Tibial nerve (tissue), 3 donors: Measurements from ENCODE around the gene PLEKHG1.

Experiments used
- CTCF ChIP-seq, 5 experiments: fragments of 200-600 bp in 3 of 5; fragments of 450-650 bp in 2 of 5; sonication (generic) in 3 of 5; IDR thresholded peaks; one replicate each; pipeline ENCODE4 v1.5.1; 2016 to 2019; ENCODE audit warnings: antibody characterized with exemption in 5 of 5, mild to moderate bottlenecking in 3 of 5, moderate library complexity in 2 of 5
- POLR2A ChIP-seq, 2 donors: fragments of 450-650 bp; IDR thresholded peaks; one replicate each; pipeline ENCODE4 v1.6.1; 2017; ENCODE audit warnings: antibody characterized with exemption in 2 of 2, mild to moderate bottlenecking in 2 of 2, moderate library complexity in 2 of 2

DNA sequence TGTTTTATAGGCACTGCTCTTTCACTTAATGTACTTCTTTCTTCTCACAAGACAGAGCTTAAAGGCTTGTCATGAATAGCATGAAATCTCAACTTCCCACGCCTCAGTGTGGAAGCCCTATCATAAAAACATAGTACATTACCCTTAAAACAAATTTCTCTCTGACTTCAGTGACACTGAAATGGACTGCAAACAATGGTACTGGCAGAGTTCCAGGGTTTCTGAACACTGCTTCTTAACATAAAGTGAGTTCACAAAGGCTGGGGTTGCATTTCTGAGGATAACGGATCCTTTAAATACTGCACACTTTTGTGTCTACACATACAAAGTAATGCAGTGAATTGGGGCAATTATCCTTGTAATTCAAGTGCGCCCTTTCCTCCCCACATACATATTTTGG is 32.3 kb upstream of the PLEKHG1 start:
- TF ChIP-seq CTCF (IDR thresholded peaks at IDR 0.05), result no peak
- no peak for TF ChIP-seq POLR2A (IDR thresholded peaks at IDR 0.05)
